Measurements from ENCODE around the gene ATP10A.

The ATP10A gene

GRCh38 chr15:25787855-25788520, 75.1 kb downstream of the ATP10A start:
- TF ChIP-seq TOX (CRISPR knock-in tag; IDR thresholded peaks at IDR 0.05; ENCODE audit: borderline replicate concordance) (no peak), CREB5 (CRISPR knock-in tag; IDR thresholded peaks at IDR 0.05; ENCODE audit: low read depth) (no peak), TCF4 (CRISPR knock-in tag; IDR thresholded peaks at IDR 0.05; ENCODE audit: borderline replicate concordance) (no peak), OSR1 (CRISPR knock-in tag; IDR thresholded peaks at IDR 0.05) (no peak)
- ATAC-seq = no peak

GRCh38 chr15:25787381-25787780, 75.7 kb downstream of the ATP10A start:
- ATAC-seq = no peak
- TF ChIP-seq ARNTL (CRISPR knock-in tag; IDR thresholded peaks at IDR 0.05; ENCODE audit: borderline replicate concordance, low read depth) (no peak), PATZ1 (CRISPR knock-in tag; IDR thresholded peaks at IDR 0.05; ENCODE audit: borderline replicate concordance) (no peak), CSDC2 (CRISPR knock-in tag; IDR thresholded peaks at IDR 0.05) (no peak), BACH2 (CRISPR knock-in tag; IDR thresholded peaks at IDR 0.05; ENCODE audit: borderline replicate concordance) (no peak), ISL1 (CRISPR knock-in tag; IDR thresholded peaks at IDR 0.05) (no peak), RARB (CRISPR knock-in tag; IDR thresholded peaks at IDR 0.05) (no peak), ZFP3 (CRISPR knock-in tag; IDR thresholded peaks at IDR 0.05) (no peak), ZC3H10 (CRISPR knock-in tag; IDR thresholded peaks at IDR 0.05) (no peak), OSR1 (CRISPR knock-in tag; IDR thresholded peaks at IDR 0.05) (no peak), CREB5 (CRISPR knock-in tag; IDR thresholded peaks at IDR 0.05; ENCODE audit: low read depth) (no peak), TOX (CRISPR knock-in tag; IDR thresholded peaks at IDR 0.05; ENCODE audit: borderline replicate concordance) (no peak), POU6F1 (CRISPR knock-in tag; IDR thresholded peaks at IDR 0.05; ENCODE audit: borderline replicate concordance, low read depth) (no peak), TCF4 (CRISPR knock-in tag; IDR thresholded peaks at IDR 0.05; ENCODE audit: borderline replicate concordance) (no peak), ESRRG (CRISPR knock-in tag; IDR thresholded peaks at IDR 0.05) (no peak), ZNF70 (CRISPR knock-in tag; IDR thresholded peaks at IDR 0.05) (no peak), ZNF565 (CRISPR knock-in tag; conservative IDR thresholded peaks at IDR 0.05; ENCODE audit: low read depth) (no peak), ZFP30 (CRISPR knock-in tag; IDR thresholded peaks at IDR 0.05) (no peak)

GRCh38 chr15:25786040-25786439, 77.1 kb downstream of the ATP10A start:
- no peak for ATAC-seq
- no peak for TF ChIP-seq BACH2 (CRISPR knock-in tag; IDR thresholded peaks at IDR 0.05; ENCODE audit: borderline replicate concordance)
- TF ChIP-seq ARNTL (CRISPR knock-in tag; IDR thresholded peaks at IDR 0.05; ENCODE audit: borderline replicate concordance, low read depth) = no peak
- no peak for TF ChIP-seq ZNF565 (CRISPR knock-in tag; conservative IDR thresholded peaks at IDR 0.05; ENCODE audit: low read depth)
- no peak for TF ChIP-seq ZNF70 (CRISPR knock-in tag; IDR thresholded peaks at IDR 0.05)
- no peak for TF ChIP-seq PATZ1 (CRISPR knock-in tag; IDR thresholded peaks at IDR 0.05; ENCODE audit: borderline replicate concordance)
- TF ChIP-seq GLIS3 (CRISPR knock-in tag; IDR thresholded peaks at IDR 0.05) = no peak
- TF ChIP-seq ZFP3 (CRISPR knock-in tag; IDR thresholded peaks at IDR 0.05) = no peak
- no peak for TF ChIP-seq CSRNP3 (CRISPR knock-in tag; IDR thresholded peaks at IDR 0.05)
- no peak for TF ChIP-seq PPARA (CRISPR knock-in tag; IDR thresholded peaks at IDR 0.05; ENCODE audit: borderline replicate concordance)
